ENCODE measurements around the gene MTRF1. TPM values are rescaled to one million over a fixed set of nuclear protein-coding genes. Genes with fewer than 3 reads are reported as not detected.
"Not testable (repeated sequence)": the region's sequence is repeated elsewhere in the genome, so short reads cannot be mapped to it uniquely, and the experiment has no call there.

MTRF1 gene
- total and polyA plus RNA-seq, 7 experiments from 2014 or later = 11.8 to 38.2 (median 22.7) TPM

GRCh38 chr13:41286370-41286769, 23.0 kb upstream of the MTRF1 start:
- H3K27me3 ChIP-seq (ENCODE audit: control insufficient read depth in 2 of 2, insufficient read depth in 2 of 2, low read length in 2 of 2) = no peaks in the 10 kb centered on the region
- peak in 7 of 9 donors; percentile 43 to 79 (median 64) for DNase-seq
- H3K36me3 ChIP-seq (ENCODE audit: control insufficient read depth in 2 of 3, insufficient read depth in 3 of 3, low read length in 3 of 3) = no peaks in the 10 kb centered on the region
- intact Hi-C loops (cut with micrococcal nuclease) = loop anchor here in 1 of 2 donors (1.0 kb wide), 4 partner anchors 10 to 25 kb away; partner anchors contain the start of genes MTRF1 and NAA16
- Mint-ChIP-seq H3K4me1 (peaks cover 8 to 64% (median 39%) of the 10 kb centered on the region in 7 donors), H3K4me3 (peak overlapping the region in 9 of 10 donors; percentile 1 to 77 (median 58)), H3K27me3 (no peaks in the 10 kb centered on the region), H3K36me3 (peaks cover under 1 to 20% (median 4%) of the 10 kb centered on the region in 5 donors), H3K27ac (peak overlapping the region in 8 of 9 donors; percentile 15 to 96 (median 92)), H3K9me3 (peaks cover 0 to 8% (median under 1%) of the 10 kb centered on the region in 11 donors)
- ChIA-PET POLR2A (interaction anchor here (0.7 to 7.2 kb wide), 6 partner anchors 13 to 179 kb away, joined by 3 to 52 read pairs (median 5); partner anchors contain the start of gene MTRF1), CTCF (interaction anchor here (0.6 kb wide), 2 partner anchors 23 to 224 kb away, joined by 3 read pairs; no protein-coding TSS in a partner anchor)
- peaks cover 0 to 31% of the 10 kb centered on the region in 2 donors for H3K4me1 ChIP-seq (ENCODE audit: control insufficient read depth in 2 of 2, insufficient read depth in 2 of 2, low read length in 2 of 2)
- peak overlapping the region; percentile 1 for H3K4me3 ChIP-seq (ENCODE audit: low read length)
- ATAC-seq = peak; percentile 87
- peak overlapping the region; percentile 47 for H3K27ac ChIP-seq (ENCODE audit: low read depth, low read length)
- no peaks in the 10 kb centered on the region for H3K9me3 ChIP-seq (ENCODE audit: control insufficient read depth in 2 of 3, low read length in 3 of 3)

- Mint-ChIP-seq H3K27ac (peak overlapping the region in 5 of 9 donors; percentile 81 to 96 (median 95)), H3K4me3 (peak overlapping the region in 4 of 10 donors; percentile 15 to 77 (median 47)), H3K9me3 (peaks cover 0 to 6% (median 0%) of the 10 kb centered on the region in 11 donors), H3K4me1 (peaks cover 8 to 63% (median 39%) of the 10 kb centered on the region in 7 donors), H3K36me3 (peaks cover 0 to 18% (median 8%) of the 10 kb centered on the region in 5 donors), H3K27me3 (no peaks in the 10 kb centered on the region)
- H3K4me1 ChIP-seq (ENCODE audit: control insufficient read depth in 2 of 2, insufficient read depth in 2 of 2, low read length in 2 of 2) = peaks cover 0 to 31% of the 10 kb centered on the region in 2 donors
- POLR2A ChIA-PET = interaction anchor here (0.8 to 7.2 kb wide), 2 partner anchors 13 to 27 kb away, joined by 3 to 52 read pairs; no protein-coding TSS in a partner anchor
- H3K4me3 ChIP-seq (ENCODE audit: low read length) = no peak overlapping the region
- ATAC-seq = no peak
- intact Hi-C loops (cut with micrococcal nuclease) = no loop called here
- H3K27ac ChIP-seq (ENCODE audit: low read depth, low read length) = no peak overlapping the region
- H3K36me3 ChIP-seq (ENCODE audit: control insufficient read depth in 2 of 3, insufficient read depth in 3 of 3, low read length in 3 of 3) = no peaks in the 10 kb centered on the region
- CTCF ChIA-PET = no interaction called here
- H3K27me3 ChIP-seq (ENCODE audit: control insufficient read depth in 2 of 2, insufficient read depth in 2 of 2, low read length in 2 of 2) = no peaks in the 10 kb centered on the region
- H3K9me3 ChIP-seq (ENCODE audit: control insufficient read depth in 2 of 3, low read length in 3 of 3) = no peaks in the 10 kb centered on the region
- DNase-seq = no peak
Measured at GRCh38 chr13:41284512-41285288, 21.3 kb upstream of the MTRF1 start.

GRCh38 chr13:41282129-41282571, 18.8 kb upstream of the MTRF1 start:
- Mint-ChIP-seq H3K27ac (no peak overlapping the region), H3K36me3 (peaks cover 0 to 13% (median 5%) of the 10 kb centered on the region in 5 donors), H3K4me3 (no peak overlapping the region), H3K27me3 (no peaks in the 10 kb centered on the region), H3K9me3 (peaks cover 0 to 5% (median 0%) of the 10 kb centered on the region in 11 donors), H3K4me1 (peaks cover 7 to 61% (median 30%) of the 10 kb centered on the region in 7 donors)
- CTCF ChIA-PET = no interaction called here
- intact Hi-C loops (cut with micrococcal nuclease) = no loop called here
- DNase-seq (no peak), ATAC-seq (peak; percentile 41)
- H3K27me3 ChIP-seq (ENCODE audit: control insufficient read depth in 2 of 2, insufficient read depth in 2 of 2, low read length in 2 of 2) = no peaks in the 10 kb centered on the region
- H3K27ac ChIP-seq (ENCODE audit: low read depth, low read length) = no peak overlapping the region
- no peaks in the 10 kb centered on the region for H3K36me3 ChIP-seq (ENCODE audit: control insufficient read depth in 2 of 3, insufficient read depth in 3 of 3, low read length in 3 of 3)
- POLR2A ChIA-PET = interaction anchor here (1.4 to 7.2 kb wide), 2 partner anchors 10 to 18 kb away, joined by 6 to 52 read pairs; partner anchors contain the start of gene MTRF1
- H3K4me1 ChIP-seq (ENCODE audit: control insufficient read depth in 2 of 2, insufficient read depth in 2 of 2, low read length in 2 of 2) = peaks cover 0 to 22% of the 10 kb centered on the region in 2 donors
- no peak overlapping the region for H3K4me3 ChIP-seq (ENCODE audit: low read length)
- H3K9me3 ChIP-seq (ENCODE audit: control insufficient read depth in 2 of 3, low read length in 3 of 3) = no peaks in the 10 kb centered on the region

GRCh38 chr13:41279156-41279555, 15.8 kb upstream of the MTRF1 start:
- H3K4me3 ChIP-seq (ENCODE audit: low read length); intact Hi-C loops (cut with micrococcal nuclease); H3K9me3 Mint-ChIP-seq; H3K4me1 ChIP-seq (ENCODE audit: control insufficient read depth in 2 of 2, insufficient read depth in 2 of 2, low read length in 2 of 2); DNase-seq; H3K4me3 Mint-ChIP-seq; H3K27me3 ChIP-seq (ENCODE audit: control insufficient read depth in 2 of 2, insufficient read depth in 2 of 2, low read length in 2 of 2); H3K27ac Mint-ChIP-seq; ATAC-seq; H3K27me3 Mint-ChIP-seq; H3K36me3 Mint-ChIP-seq; H3K9me3 ChIP-seq (ENCODE audit: control insufficient read depth in 2 of 3, low read length in 3 of 3); H3K36me3 ChIP-seq (ENCODE audit: control insufficient read depth in 2 of 3, insufficient read depth in 3 of 3, low read length in 3 of 3); H3K27ac ChIP-seq (ENCODE audit: low read depth, low read length): not testable (repeated sequence)
- ChIA-PET CTCF (interaction anchor here (1.1 kb wide), 1 partner anchor 32 kb away, joined by 4 read pairs; no protein-coding TSS in a partner anchor), POLR2A (interaction anchor here (0.5 kb wide), 1 partner anchor 60 kb away, joined by 3 read pairs; no protein-coding TSS in a partner anchor)
- peaks cover 0 to 47% (median 13%) of the 10 kb centered on the region in 7 donors for H3K4me1 Mint-ChIP-seq

GRCh38 chr13:41276824-41277223, 13.4 kb upstream of the MTRF1 start:
- peaks cover 6 to 50% (median 19%) of the 10 kb centered on the region in 7 donors for H3K4me1 Mint-ChIP-seq
- peaks cover 0 to 8% (median 3%) of the 10 kb centered on the region in 5 donors for H3K36me3 Mint-ChIP-seq
- no peaks in the 10 kb centered on the region for H3K9me3 ChIP-seq (ENCODE audit: control insufficient read depth in 2 of 3, low read length in 3 of 3)
- no peaks in the 10 kb centered on the region for H3K36me3 ChIP-seq (ENCODE audit: control insufficient read depth in 2 of 3, insufficient read depth in 3 of 3, low read length in 3 of 3)
- CTCF ChIA-PET = no interaction called here
- no peak overlapping the region for H3K4me3 ChIP-seq (ENCODE audit: low read length)
- DNase-seq (no peak), ATAC-seq (no peak)
- no peaks in the 10 kb centered on the region for H3K27me3 ChIP-seq (ENCODE audit: control insufficient read depth in 2 of 2, insufficient read depth in 2 of 2, low read length in 2 of 2)
- POLR2A ChIA-PET = interaction anchor here (0.6 to 1.4 kb wide), 3 partner anchors 13 to 878 kb away, joined by 3 to 5 read pairs (median 3); partner anchors contain the start of gene MTRF1
- H3K27me3 Mint-ChIP-seq = no peaks in the 10 kb centered on the region
- no peak overlapping the region for H3K27ac ChIP-seq (ENCODE audit: low read depth, low read length)
- H3K4me3 Mint-ChIP-seq = no peak overlapping the region
- H3K9me3 Mint-ChIP-seq = peaks cover 0 to 3% (median 0%) of the 10 kb centered on the region in 11 donors
- intact Hi-C loops (cut with micrococcal nuclease) = loop anchor here in 1 of 2 donors (1.0 kb wide), 1 partner anchor 9 kb away; no protein-coding TSS in a partner anchor
- peaks cover 0 to 12% of the 10 kb centered on the region in 2 donors for H3K4me1 ChIP-seq (ENCODE audit: control insufficient read depth in 2 of 2, insufficient read depth in 2 of 2, low read length in 2 of 2)
- peak overlapping the region in 1 of 9 donors; percentile 47 for H3K27ac Mint-ChIP-seq

- no peak overlapping the region for H3K4me3 ChIP-seq (ENCODE audit: low read length)
- intact Hi-C loops (cut with micrococcal nuclease) = loop anchor here in 1 of 2 donors (5.0 kb wide), 1 partner anchor 182 kb away; the partner anchor contains the start of gene RGCC
- POLR2A ChIA-PET = interaction anchor here (6.8 kb wide), 1 partner anchor 10 kb away, joined by 52 read pairs; no protein-coding TSS in a partner anchor
- Mint-ChIP-seq H3K36me3 (peaks cover 0 to 8% (median 3%) of the 10 kb centered on the region in 5 donors), H3K9me3 (peaks cover 0 to 8% (median 2%) of the 10 kb centered on the region in 11 donors), H3K4me1 (peaks cover 9 to 61% (median 30%) of the 10 kb centered on the region in 7 donors), H3K27me3 (no peaks in the 10 kb centered on the region), H3K27ac (no peak overlapping the region), H3K4me3 (no peak overlapping the region)
- CTCF ChIA-PET = no interaction called here
- DNase-seq (no peak), ATAC-seq (no peak)
- H3K27me3 ChIP-seq (ENCODE audit: control insufficient read depth in 2 of 2, insufficient read depth in 2 of 2, low read length in 2 of 2) = no peaks in the 10 kb centered on the region
- peaks cover 4 to 23% of the 10 kb centered on the region in 2 donors for H3K4me1 ChIP-seq (ENCODE audit: control insufficient read depth in 2 of 2, insufficient read depth in 2 of 2, low read length in 2 of 2)
- no peak overlapping the region for H3K27ac ChIP-seq (ENCODE audit: low read depth, low read length)
- H3K9me3 ChIP-seq (ENCODE audit: control insufficient read depth in 2 of 3, low read length in 3 of 3) = no peaks in the 10 kb centered on the region
- H3K36me3 ChIP-seq (ENCODE audit: control insufficient read depth in 2 of 3, insufficient read depth in 3 of 3, low read length in 3 of 3) = no peaks in the 10 kb centered on the region
Measured at GRCh38 chr13:41274881-41275280, 11.5 kb upstream of the MTRF1 start.
